ENCODE results near the gene FAM110A. TPM values are rescaled to one million over a fixed set of nuclear protein-coding genes. Genes with fewer than 3 reads are reported as not detected.

The FAM110A gene
- total RNA-seq, 1 donor from 2014 or later = 7.1 TPM

DNA sequence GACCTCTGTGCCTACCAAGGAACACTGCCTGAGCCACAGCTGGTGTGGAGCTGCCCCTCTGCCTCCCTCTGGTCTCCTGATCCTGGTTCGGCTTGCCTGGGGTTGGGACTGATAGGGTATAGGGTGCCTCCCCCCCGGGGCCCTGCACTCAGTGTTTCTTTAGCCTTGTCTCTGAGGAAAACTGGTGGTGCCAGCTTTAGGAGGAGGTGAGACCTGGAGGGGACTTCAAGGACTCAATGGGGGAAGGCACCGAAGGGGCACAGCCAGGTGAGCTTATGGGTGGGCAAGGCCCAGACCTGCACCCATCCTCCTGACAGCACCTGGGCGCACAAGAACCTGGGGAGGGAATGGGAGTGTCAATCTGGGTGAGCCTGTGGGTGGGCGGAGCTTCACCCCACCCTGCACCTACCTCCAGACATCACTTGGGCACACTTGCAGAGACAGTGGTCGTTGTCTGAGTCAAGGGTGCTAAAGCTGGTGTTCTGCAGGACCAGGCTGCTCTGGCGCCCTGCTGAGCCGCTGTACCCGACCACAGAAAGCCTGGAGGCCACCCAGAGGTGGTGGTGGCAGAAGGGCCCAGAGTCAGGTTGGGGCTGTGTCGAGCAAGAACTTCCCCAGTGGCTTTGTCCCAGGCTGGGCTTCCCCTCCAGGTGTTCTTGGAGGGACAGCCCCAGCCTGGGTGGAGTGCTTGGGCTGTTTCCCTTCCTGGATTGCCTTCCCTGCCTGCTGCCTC is 40.5 kb downstream of the FAM110A start:
- H3K27me3 ChIP-seq (ENCODE audit: control insufficient read depth, insufficient read depth, low read length) = no peaks in the 10 kb centered on the region
- DNase-seq (ENCODE audit: low read depth) = no peak
- FAIRE-seq = no peak
- no peaks in the 10 kb centered on the region for H3K36me3 ChIP-seq (ENCODE audit: control insufficient read depth, insufficient read depth, low read length)
- TF ChIP-seq, protein P1, sequence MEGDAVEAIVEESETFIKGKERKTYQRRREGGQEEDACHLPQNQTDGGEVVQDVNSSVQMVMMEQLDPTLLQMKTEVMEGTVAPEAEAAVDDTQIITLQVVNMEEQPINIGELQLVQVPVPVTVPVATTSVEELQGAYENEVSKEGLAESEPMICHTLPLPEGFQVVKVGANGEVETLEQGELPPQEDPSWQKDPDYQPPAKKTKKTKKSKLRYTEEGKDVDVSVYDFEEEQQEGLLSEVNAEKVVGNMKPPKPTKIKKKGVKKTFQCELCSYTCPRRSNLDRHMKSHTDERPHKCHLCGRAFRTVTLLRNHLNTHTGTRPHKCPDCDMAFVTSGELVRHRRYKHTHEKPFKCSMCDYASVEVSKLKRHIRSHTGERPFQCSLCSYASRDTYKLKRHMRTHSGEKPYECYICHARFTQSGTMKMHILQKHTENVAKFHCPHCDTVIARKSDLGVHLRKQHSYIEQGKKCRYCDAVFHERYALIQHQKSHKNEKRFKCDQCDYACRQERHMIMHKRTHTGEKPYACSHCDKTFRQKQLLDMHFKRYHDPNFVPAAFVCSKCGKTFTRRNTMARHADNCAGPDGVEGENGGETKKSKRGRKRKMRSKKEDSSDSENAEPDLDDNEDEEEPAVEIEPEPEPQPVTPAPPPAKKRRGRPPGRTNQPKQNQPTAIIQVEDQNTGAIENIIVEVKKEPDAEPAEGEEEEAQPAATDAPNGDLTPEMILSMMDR (IDR thresholded peaks at IDR 0.05; ENCODE audit: insufficient read depth, low read length, severe bottlenecking) = no peak
- no peak overlapping the region for H3K4me3 ChIP-seq (ENCODE audit: low read depth, low read length)

DNA sequence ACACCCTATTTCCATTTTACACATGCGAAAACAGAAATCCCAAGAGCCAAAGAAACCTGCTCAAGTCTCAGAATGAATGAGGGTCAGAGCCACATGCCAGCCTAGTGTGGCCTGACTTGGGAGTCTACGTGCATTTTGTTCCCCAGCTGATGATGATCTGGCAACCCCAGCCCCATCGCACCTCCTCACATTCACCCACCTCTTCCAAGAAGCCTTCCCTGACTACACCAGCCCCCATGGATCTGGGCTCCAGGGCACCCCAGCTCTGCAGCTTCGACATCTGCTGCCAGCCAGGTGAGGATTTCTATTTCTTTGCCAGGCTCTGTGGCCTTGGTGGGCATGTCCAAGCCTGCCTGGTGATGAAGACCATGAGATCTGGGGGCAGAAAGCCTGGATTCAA is 41.6 kb downstream of the FAM110A start:
- no peak for FAIRE-seq
- H3K36me3 ChIP-seq (ENCODE audit: control insufficient read depth, insufficient read depth, low read length) = no peaks in the 10 kb centered on the region
- peak; percentile 37 for DNase-seq (ENCODE audit: low read depth)
- no peak overlapping the region for H3K4me3 ChIP-seq (ENCODE audit: low read depth, low read length)
- H3K27me3 ChIP-seq (ENCODE audit: control insufficient read depth, insufficient read depth, low read length) = no peaks in the 10 kb centered on the region
- TF ChIP-seq, protein P1 (IDR thresholded peaks at IDR 0.05; ENCODE audit: insufficient read depth, low read length, severe bottlenecking) = no peak

DNA sequence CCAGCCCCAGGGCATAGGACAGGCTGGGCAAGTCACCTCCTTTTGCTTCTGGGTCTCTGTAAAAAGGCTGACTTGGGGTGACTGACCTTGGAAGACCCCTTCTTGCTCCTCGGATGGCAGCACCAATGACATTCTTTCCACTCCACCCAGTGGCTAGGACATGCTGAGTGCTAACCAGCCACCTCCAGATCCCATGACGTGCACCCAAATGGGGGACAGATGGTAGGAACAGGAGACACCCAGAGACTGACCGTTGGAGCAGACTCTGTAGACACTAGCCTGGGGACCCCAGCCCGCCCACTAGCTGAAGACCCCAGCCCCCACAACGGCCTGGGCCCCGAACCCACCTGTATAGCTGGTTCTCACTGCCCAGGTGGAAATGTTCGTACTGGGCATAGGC is 44.3 kb downstream of the FAM110A start:
- no peak for FAIRE-seq
- TF ChIP-seq, protein P1 (IDR thresholded peaks at IDR 0.05; ENCODE audit: insufficient read depth, low read length, severe bottlenecking) = no peak

DNA sequence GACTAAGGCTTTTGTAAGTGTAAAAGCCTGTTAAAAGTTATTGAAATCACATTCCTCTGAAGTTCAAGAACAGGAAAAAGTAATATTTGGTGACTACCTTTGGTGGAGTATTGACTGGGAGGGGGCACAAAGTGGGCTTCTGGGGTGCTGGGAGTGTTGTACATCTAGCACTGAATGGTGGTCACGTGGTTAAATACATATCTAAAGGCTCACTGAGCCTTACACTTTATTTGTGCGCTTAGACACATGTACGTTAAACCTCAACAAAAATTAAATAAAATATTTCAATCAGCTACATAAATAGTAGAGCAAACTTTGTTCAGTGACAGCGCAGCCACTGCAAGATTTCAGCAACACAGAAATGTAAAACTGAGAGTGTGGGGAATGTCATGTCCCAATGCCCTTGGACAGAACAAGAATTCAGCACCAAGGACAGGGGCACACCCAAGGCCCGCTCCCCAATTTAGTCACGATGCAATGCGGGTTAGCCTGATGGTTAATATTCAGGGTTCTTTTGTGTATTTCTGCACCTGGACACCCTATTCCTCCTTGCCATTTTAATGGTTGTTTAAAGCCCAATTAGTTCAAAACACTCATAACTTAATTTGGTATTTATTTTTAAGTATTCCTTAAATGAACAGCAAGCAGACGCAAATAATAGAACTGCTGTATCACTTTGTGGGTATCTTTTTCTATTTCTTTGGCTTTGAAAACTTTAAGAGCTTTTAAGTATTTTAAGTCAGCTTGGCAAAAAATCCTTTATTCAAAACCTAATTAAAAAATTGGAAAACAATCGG is 45.2 kb downstream of the FAM110A start:
- no peak for FAIRE-seq
- no peaks in the 10 kb centered on the region for H3K27me3 ChIP-seq (ENCODE audit: control insufficient read depth, insufficient read depth, low read length)

More for the DNA sequence above, 44.3 kb downstream of the FAM110A start:
- H3K36me3 ChIP-seq (ENCODE audit: control insufficient read depth, insufficient read depth, low read length) = no peaks in the 10 kb centered on the region
- no peak for DNase-seq (ENCODE audit: low read depth)
- no peak overlapping the region for H3K4me3 ChIP-seq (ENCODE audit: low read depth, low read length)
- H3K27me3 ChIP-seq (ENCODE audit: control insufficient read depth, insufficient read depth, low read length) = no peaks in the 10 kb centered on the region

DNA sequence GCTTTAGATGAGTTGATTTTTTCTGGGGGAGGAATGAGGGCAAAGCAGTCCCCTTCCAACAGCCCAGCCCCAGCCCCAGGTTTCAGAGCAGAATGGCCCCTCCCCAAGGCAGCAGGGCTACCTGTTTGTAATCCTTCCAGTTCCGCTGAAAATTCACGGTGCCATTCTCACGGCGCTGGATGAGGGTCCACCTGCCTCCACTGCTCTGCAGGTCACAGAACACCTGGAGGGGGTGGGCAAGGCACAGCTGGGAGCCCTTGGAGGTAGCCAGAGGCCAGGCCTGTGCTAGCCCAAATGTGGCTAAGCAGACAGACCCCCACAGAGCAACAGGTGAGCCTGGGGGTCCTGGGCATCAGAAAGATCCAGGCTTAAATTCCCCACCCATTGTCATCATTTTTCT is 46.1 kb downstream of the FAM110A start:
- no peak for DNase-seq (ENCODE audit: low read depth)
- FAIRE-seq = no peak
- TF ChIP-seq, protein P1 (IDR thresholded peaks at IDR 0.05; ENCODE audit: insufficient read depth, low read length, severe bottlenecking) = no peak
- H3K36me3 ChIP-seq (ENCODE audit: control insufficient read depth, insufficient read depth, low read length) = no peaks in the 10 kb centered on the region
- H3K4me3 ChIP-seq (ENCODE audit: low read depth, low read length) = no peak overlapping the region
- no peaks in the 10 kb centered on the region for H3K27me3 ChIP-seq (ENCODE audit: control insufficient read depth, insufficient read depth, low read length)

More for the DNA sequence above, 45.2 kb downstream of the FAM110A start:
- no peaks in the 10 kb centered on the region for H3K36me3 ChIP-seq (ENCODE audit: control insufficient read depth, insufficient read depth, low read length)
- no peak for DNase-seq (ENCODE audit: low read depth)
- H3K4me3 ChIP-seq (ENCODE audit: low read depth, low read length) = no peak overlapping the region
- TF ChIP-seq, protein P1 (IDR thresholded peaks at IDR 0.05; ENCODE audit: insufficient read depth, low read length, severe bottlenecking) = no peak
